Measurements from ENCODE around the gene ST6GAL1. TPM values are rescaled to one million over a fixed set of nuclear protein-coding genes. Genes with fewer than 3 reads are reported as not detected.

Gene ST6GAL1
- total and polyA plus RNA-seq, 2 of the 8 experiments (the other 6 are each of a cell fraction or from before 2014, with no cell fraction given), result 62.8 to 80.9 TPM

GRCh38 chr3:187112934-187113793 is 182.8 kb downstream of the ST6GAL1 start:
- Histone ChIP-seq H3K56ac (replicated peaks; ENCODE audit: insufficient read length, low read depth, low read length) (no peak overlapping the region), H3K9ac (replicated peaks in 1 of 4; ENCODE audit: extremely low read depth in 1 of 4, low read depth in 3 of 4, low read length in 3 of 4) (no peak overlapping the region), H3K36me3 (ENCODE audit: control insufficient read depth in 2 of 4, insufficient read depth in 4 of 4, low read length in 3 of 4) (no peaks in the 10 kb centered on the region), H3K27me3 (replicated peaks in 1 of 4; ENCODE audit: control insufficient read depth in 3 of 4, extremely low read depth in 1 of 4, insufficient read depth in 3 of 4, low read length in 3 of 4) (no peaks in the 10 kb centered on the region), H3K79me1 (ENCODE audit: low read depth, low read length) (no peaks in the 10 kb centered on the region), H3K14ac (ENCODE audit: insufficient read length) (no peak overlapping the region), H4K91ac (replicated peaks; ENCODE audit: insufficient read length, low read length) (no peak overlapping the region), H3K23ac (ENCODE audit: insufficient read length) (no peak overlapping the region), H3K27ac (ENCODE audit: low read depth, low read length) (no peak overlapping the region), H3K4me3 (ENCODE audit: extremely low read depth in 1 of 4, insufficient read depth in 2 of 4, low read depth in 3 of 4, low read length in 4 of 4) (no peak overlapping the region), H2BK15ac (ENCODE audit: low read length) (no peak overlapping the region), H4K20me1 (replicated peaks in 1 of 2; ENCODE audit: control insufficient read depth in 1 of 2, insufficient read depth in 2 of 2, low read length in 2 of 2) (peaks cover 0 to 2% of the 10 kb centered on the region in 2 experiments), H2AK5ac (ENCODE audit: low read depth, low read length) (no peak overlapping the region), H3K4ac (replicated peaks; ENCODE audit: insufficient read length, low read depth, low read length) (no peak overlapping the region), H2BK120ac (replicated peaks; ENCODE audit: low read depth, low read length) (no peak overlapping the region), H2AFZ (ENCODE audit: low read length) (no peak overlapping the region), H2BK20ac (ENCODE audit: low read length) (no peak overlapping the region), H3K18ac (ENCODE audit: extremely low read depth, low read length) (no peak overlapping the region), H3K4me1 (replicated peaks in 1 of 4; ENCODE audit: control insufficient read depth in 3 of 4, insufficient read depth in 4 of 4, low read length in 3 of 4) (no peaks in the 10 kb centered on the region), H3K79me2 (ENCODE audit: control insufficient read depth in 1 of 2, insufficient read depth in 2 of 2, low read length in 2 of 2) (no peaks in the 10 kb centered on the region), H4K5ac (ENCODE audit: insufficient read length, low read depth, low read length) (no peak overlapping the region), H3K4me2 (ENCODE audit: insufficient read depth in 1 of 2, low read depth in 2 of 2, low read length in 2 of 2) (no peak overlapping the region), H3K9me3 (ENCODE audit: insufficient read depth in 2 of 2, low read depth in 1 of 2, low read length in 1 of 2) (no peaks in the 10 kb centered on the region), H2BK5ac (ENCODE audit: low read depth, low read length) (no peak overlapping the region), H2BK12ac (ENCODE audit: low read depth, low read length) (no peak overlapping the region), H4K8ac (ENCODE audit: extremely low read depth, insufficient read depth, low read length) (no peak overlapping the region), H3K23me2 (ENCODE audit: low read depth, low read length) (no peaks in the 10 kb centered on the region)
- WGBS, 2 experiments (ENCODE audit: extremely low coverage in 1 of 2, insufficient coverage in 1 of 2, insufficient read length in 1 of 2, insufficient replicate concordance in 2 of 2, low coverage in 1 of 2, low lambda C conversion rate in 2 of 2, missing lambda C conversion rate in 1 of 2), result 45% methylated on average over 2 of the region's 2 CpGs; no CpG with 5 or more reads in 1 of the 2 experiments
- CTCF ChIA-PET (ENCODE audit: partially characterized antibody), result interaction anchor here (0.6 to 5.0 kb wide), 64 partner anchors 8 to 1170 kb away, joined by 3 to 45 read pairs (median 4); partner anchors contain the start of genes MASP1 and RPL39L
- POLR2A ChIA-PET (ENCODE audit: partially characterized antibody), result interaction anchor here (0.8 to 2.0 kb wide), 4 partner anchors 8 to 61 kb away, joined by 3 to 5 read pairs (median 4); no protein-coding TSS in a partner anchor
- peak; percentile 88 for FAIRE-seq
- no peak for DNase-seq (ENCODE audit: low read depth in 1 of 2, low spot score in 2 of 2)
- TF ChIP-seq ASH2L (IDR thresholded peaks at IDR 0.05; ENCODE audit: low read length), result no peak
- peak; percentile 47 to 57 for TF ChIP-seq RAD21 (IDR thresholded peaks at IDR 0.05 in 1 of 2, conservative IDR thresholded peaks at IDR 0.05 in 1 of 2; ENCODE audit: low read depth in 2 of 2, low read length in 2 of 2)
- no peak for TF ChIP-seq NANOG (IDR thresholded peaks at IDR 0.05; ENCODE audit: insufficient read depth, low read depth, low read length, poor library complexity, severe bottlenecking)
- no peak for TF ChIP-seq TAF7 (optimal IDR thresholded peaks at IDR 0.05; ENCODE audit: borderline replicate concordance, low read depth, low read length)
- no peak for TF ChIP-seq EZH2 (IDR thresholded peaks at IDR 0.05; ENCODE audit: low read depth, low read length, severe bottlenecking)
- TF ChIP-seq CBX5 (IDR thresholded peaks at IDR 0.05; ENCODE audit: low read depth, low read length), result no peak
- no peak for TF ChIP-seq BRCA1 (IDR thresholded peaks at IDR 0.05; ENCODE audit: low read depth, low read length)
- TF ChIP-seq GTF2F1 (IDR thresholded peaks at IDR 0.05; ENCODE audit: borderline replicate concordance, low read depth, low read length), result no peak
- peak; percentile 96 for TF ChIP-seq SRF (IDR thresholded peaks at IDR 0.05; ENCODE audit: low read depth, low read length)
- TF ChIP-seq KDM1A (IDR thresholded peaks at IDR 0.05; ENCODE audit: borderline replicate concordance, low read length), result no peak
- TF ChIP-seq ATF3 (IDR thresholded peaks at IDR 0.05; ENCODE audit: insufficient read depth, low read depth, low read length), result no peak

All from H1 (cell line).